SJSA1 (cell line): Measurements from ENCODE around the gene SERINC1. TPM values are rescaled to one million over a fixed set of nuclear protein-coding genes. Genes with fewer than 3 reads are reported as not detected.
"Not testable (repeated sequence)": the region's sequence is repeated elsewhere in the genome, so short reads cannot be mapped to it uniquely, and the experiment has no call there.

Experiments
- DNase-seq, 2 experiments: peaks; one replicate each; pipeline ENCODE4 v3.0.0-alpha.2; 2015 to 2020; ENCODE audit warnings: low spot score in 2 of 2, low read depth in 1 of 2
- H3K27ac ChIP-seq: fragments of 250-450 bp; sonication (Bioruptor Pico); 2 replicates; pipeline ENCODE4 v1.5.1; 2020; ENCODE audit warnings: mild to moderate bottlenecking, moderate library complexity
- H3K27me3 ChIP-seq: fragments of 250-450 bp; sonication (Bioruptor Pico); replicated peaks from 2 replicates; pipeline ENCODE4 v1.5.1; 2020; ENCODE audit warnings: mild to moderate bottlenecking, moderate library complexity
- H3K36me3 ChIP-seq: fragments of 250-450 bp; sonication (Bioruptor Pico); 2 replicates; pipeline ENCODE4 v1.5.1; 2020; ENCODE audit warnings: mild to moderate bottlenecking
- H3K4me1 ChIP-seq: fragments of 250-450 bp; sonication (Bioruptor Pico); replicated peaks from 2 replicates; pipeline ENCODE4 v1.6.1; 2021; ENCODE audit warnings: mild to moderate bottlenecking
- H3K4me3 ChIP-seq: fragments of 250-450 bp; sonication (Bioruptor Pico); 2 replicates; pipeline ENCODE4 v1.5.1; 2020; ENCODE audit warnings: mild to moderate bottlenecking
- H3K9me3 ChIP-seq: fragments of 250-450 bp; sonication (Bioruptor Pico); replicated peaks from 2 replicates; pipeline ENCODE4 v1.5.1; 2020; ENCODE audit warnings: mild to moderate bottlenecking
- total RNA-seq: library from RNA; depleted of rRNA; stranded (reverse); fragments of >200 nt; shearing (Covaris generic); gene quantifications from 2 replicates; pipeline ENCODE4 v1.2.3, GENCODE V29; 2014; rRNA removed

SERINC1 gene
- 185 and 227 TPM in 2 replicates for total RNA-seq

DNA sequence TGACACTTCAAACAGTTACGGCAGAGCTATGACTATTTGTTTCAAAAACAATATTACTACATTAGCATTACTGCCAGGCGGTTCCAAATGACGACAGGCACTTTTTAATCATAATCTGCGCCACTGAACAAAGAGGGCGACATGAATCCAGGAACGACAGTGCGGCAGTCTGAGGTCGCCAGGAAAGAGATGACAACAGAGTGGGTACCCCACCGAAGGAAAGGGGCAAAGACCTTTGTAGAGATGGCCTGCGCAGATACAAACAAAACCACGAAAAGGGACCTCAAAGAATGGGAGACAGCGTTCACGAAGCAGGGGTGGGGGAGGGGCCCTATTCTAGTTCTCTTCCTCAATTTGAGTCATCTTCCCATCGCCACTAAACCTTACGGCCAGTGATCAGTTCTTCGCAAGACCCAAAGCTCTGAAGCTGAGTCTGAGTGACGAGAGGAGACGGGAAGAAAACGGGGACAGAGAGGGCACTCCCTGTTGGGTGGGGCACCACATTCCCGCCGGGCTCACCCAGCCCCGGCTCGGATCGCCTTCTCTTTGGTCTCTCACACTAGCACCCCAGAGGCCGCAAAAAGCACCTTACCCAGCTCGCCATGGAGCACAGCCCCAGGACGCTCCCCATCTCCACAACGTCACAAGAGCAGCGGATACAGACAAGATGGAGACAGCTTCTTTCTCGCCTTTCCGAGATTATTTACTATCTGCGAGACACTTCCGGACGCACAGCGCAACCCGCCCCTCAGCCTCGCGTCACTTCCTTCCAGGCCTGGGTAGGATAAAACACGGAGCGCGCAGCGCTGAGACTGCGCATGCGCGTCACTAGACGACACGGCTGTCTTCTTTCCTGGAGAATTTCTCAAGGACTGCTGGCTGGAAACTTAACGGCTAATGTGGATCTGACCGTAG is at the start of gene SERINC1:
SERINC1 (minus strand) TSS at position 701 of the 915 bp plus-strand sequence; CDS start at position 631, 70 bp downstream.
- Histone ChIP-seq H3K27me3 (no peaks in the 10 kb centered on the region), H3K36me3 (peaks cover 10% of the 10 kb centered on the region), H3K9me3 (no peaks in the 10 kb centered on the region), H3K4me1 (peaks cover 9% of the 10 kb centered on the region; the same call in 1 of the 2 replicates), H3K27ac (peak within 1 kb of the TSS; percentile 93), H3K4me3 (peak within 1 kb of the TSS; percentile 81)
- DNase-seq, result peak; percentile 91 to 92

DNA sequence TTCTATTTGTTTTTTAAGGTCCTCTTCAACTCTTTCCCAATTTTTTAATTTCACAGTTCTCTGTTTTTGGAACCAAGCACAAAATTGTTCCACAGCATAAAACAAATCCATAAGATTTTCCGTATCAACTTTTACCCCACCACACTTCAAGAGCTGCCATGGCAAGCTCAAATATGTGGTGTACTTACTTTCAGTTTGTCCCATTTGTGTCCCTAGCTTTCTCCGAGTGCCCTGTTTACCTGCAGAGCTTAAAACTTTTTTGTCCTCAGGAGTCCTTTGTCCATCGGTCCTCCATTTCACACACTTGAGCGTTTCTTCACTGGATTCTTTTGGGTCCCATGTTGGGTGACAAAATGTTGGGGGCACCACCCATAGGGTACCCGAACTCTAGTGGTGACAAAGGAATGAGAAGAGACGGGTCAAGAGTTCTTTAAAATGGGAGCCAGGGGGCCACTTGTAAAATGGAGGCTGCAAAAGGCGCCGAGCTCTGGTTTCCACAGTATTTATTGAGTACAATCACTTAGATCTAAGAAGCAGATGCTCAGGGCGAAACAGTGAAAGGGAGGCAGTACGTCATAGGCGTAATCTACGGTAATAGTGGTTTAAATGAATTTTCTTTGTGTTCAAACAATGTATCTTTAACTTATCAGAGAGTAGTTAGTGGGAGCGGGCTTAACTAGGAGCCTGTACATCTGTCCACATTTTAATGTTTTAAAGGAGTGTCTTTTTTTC is 39.8 kb upstream of the SERINC1 start:
- no peaks in the 10 kb centered on the region for H3K9me3 ChIP-seq
- H3K4me1 ChIP-seq, result no peaks in the 10 kb centered on the region
- H3K27me3 ChIP-seq, result no peaks in the 10 kb centered on the region
- H3K36me3 ChIP-seq, result no peaks in the 10 kb centered on the region
- no peak overlapping the region for H3K27ac ChIP-seq
- DNase-seq, result no peak
- H3K4me3 ChIP-seq, result no peak overlapping the region

DNA sequence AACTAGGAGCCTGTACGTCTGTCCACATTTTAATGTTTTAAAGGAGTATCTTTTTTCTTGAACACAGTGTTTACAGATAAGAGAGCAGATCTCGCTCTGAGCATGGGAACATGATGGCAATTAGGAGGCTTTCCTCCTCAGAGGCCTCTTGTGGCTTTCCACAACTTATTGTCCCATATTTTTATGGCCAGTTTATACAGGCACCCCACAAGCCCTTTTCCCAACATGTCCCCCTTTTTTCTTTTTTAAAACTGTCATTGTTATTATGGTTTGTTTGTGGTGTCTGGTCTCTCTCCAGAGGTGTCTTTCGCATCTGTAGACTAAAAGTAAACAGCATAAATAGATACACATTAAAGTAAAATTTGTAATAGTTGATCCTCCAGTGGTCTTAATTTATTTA is 33.6 kb upstream of the SERINC1 start:
- DNase-seq, H3K9me3 ChIP-seq, H3K27me3 ChIP-seq, H3K4me1 ChIP-seq, H3K36me3 ChIP-seq, H3K4me3 ChIP-seq, H3K27ac ChIP-seq: not testable (repeated sequence)

DNA sequence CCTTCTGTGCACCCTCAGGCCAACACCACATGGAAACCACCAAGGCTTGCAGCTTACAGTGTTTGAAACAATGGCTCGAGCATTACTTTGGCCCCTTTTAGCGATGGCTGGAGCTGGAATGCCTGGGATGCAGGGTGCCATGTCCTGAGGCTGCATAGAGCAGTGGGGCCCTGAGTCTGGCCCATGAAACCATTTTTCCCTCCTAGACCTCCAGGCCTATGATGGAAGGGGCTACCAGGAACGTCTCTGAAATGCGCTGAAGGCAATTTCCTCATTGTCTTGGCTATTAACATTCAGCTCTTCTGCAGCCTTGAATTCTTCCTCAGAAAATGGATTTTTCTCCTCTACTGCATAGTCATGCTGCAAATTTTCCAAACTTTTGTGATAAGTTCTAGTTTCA is 29.9 kb upstream of the SERINC1 start:
- Histone ChIP-seq H3K27me3 (no peaks in the 10 kb centered on the region), H3K27ac (no peak overlapping the region), H3K36me3 (no peaks in the 10 kb centered on the region), H3K9me3 (peaks cover 6% of the 10 kb centered on the region; the same call in 1 of the 2 replicates), H3K4me3 (no peak overlapping the region), H3K4me1 (no peaks in the 10 kb centered on the region)
- no peak for DNase-seq

DNA sequence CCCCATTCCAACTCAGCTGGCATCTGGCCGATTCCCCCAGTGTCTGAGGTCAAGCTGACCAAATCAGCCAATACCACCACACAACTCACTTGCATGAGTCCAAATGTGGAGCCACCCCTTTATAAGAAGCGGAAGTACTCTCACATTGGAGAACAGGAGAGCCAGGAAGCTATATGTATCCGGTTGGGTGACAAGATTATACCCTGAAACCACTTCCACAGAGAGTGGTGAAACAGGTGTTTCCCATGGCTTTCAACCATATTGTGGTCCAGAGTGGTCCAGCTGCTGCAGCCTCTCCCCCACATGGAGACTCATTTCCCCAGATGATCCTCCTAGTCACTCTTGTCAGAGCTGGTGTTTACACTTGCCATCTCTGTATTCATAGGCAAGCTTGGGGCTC is 24.0 kb upstream of the SERINC1 start:
- H3K36me3 ChIP-seq, result no peaks in the 10 kb centered on the region
- H3K4me1 ChIP-seq, result no peaks in the 10 kb centered on the region
- no peaks in the 10 kb centered on the region for H3K27me3 ChIP-seq
- H3K9me3 ChIP-seq, result no peaks in the 10 kb centered on the region; the same call in 1 of the 2 replicates
- no peak overlapping the region for H3K4me3 ChIP-seq
- DNase-seq, result no peak
- no peak overlapping the region for H3K27ac ChIP-seq

DNA sequence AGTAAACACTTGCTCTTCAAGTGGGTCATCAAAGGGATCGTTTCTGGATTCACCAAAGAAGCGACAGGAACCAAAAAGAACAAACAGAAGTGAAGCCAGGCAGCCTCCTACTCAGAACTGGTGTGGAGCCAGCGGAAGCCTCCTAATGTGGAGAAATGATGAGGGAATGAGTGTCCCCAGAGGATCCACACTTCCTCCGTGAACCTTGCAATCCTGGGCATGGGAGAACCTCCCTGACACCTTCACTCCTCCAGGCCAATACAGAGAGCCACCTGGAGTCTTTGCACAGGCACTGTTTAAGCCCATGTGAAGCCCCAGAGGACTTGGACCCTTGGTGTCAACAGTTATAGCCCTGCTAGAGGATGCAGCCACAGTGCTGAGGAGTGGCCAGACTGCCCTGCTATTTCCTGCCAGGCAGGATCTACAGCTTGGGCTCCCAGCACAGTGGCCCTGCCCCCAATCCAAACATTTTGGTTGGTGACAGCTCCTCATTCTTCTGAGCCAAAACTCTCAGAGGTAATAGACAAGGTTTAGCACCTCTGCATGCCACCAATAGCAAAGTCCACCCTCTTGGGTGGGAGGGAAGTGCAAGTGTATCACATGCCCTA is 23.2 kb upstream of the SERINC1 start:
- Histone ChIP-seq H3K9me3 (no peaks in the 10 kb centered on the region; the same call in 1 of the 2 replicates), H3K27ac (no peak overlapping the region), H3K27me3 (no peaks in the 10 kb centered on the region), H3K4me3 (no peak overlapping the region), H3K36me3 (no peaks in the 10 kb centered on the region), H3K4me1 (no peaks in the 10 kb centered on the region)
- no peak for DNase-seq

DNA sequence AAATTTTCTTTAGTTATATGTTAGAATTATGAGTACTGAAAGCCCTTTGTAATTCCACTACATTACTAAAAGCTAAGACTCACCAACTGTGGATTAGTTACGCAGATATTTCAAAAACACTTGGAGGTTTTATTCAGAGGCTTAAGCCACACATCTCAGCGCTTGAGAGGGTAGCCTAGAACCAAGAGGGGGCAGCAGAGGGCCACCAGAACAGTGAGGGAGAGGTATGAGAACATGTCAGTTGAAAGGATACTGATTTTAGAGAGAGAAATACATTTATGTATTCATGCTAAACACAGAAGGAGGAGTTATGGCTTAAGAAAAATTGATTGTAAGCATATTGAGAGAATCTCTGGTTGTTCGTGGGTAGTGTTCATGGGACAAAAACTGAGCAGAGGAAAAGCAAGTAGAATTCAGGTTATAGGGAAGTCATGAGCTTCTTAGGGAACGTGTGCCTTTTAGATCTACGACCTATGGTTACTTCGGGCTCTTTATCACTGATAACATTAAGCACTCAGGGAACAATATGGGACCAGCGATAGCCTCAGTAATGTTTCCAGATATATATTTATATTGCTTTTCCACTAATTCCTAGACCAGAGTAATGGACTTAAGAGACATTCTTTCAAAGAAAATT is 20.4 kb upstream of the SERINC1 start:
- no peaks in the 10 kb centered on the region for H3K36me3 ChIP-seq
- no peaks in the 10 kb centered on the region for H3K27me3 ChIP-seq
- DNase-seq, result peak; percentile 33 to 62
- H3K4me3 ChIP-seq, result no peak overlapping the region
- H3K9me3 ChIP-seq, result no peaks in the 10 kb centered on the region; the same call in 1 of the 2 replicates
- H3K4me1 ChIP-seq, result no peaks in the 10 kb centered on the region
- H3K27ac ChIP-seq, result no peak overlapping the region

DNA sequence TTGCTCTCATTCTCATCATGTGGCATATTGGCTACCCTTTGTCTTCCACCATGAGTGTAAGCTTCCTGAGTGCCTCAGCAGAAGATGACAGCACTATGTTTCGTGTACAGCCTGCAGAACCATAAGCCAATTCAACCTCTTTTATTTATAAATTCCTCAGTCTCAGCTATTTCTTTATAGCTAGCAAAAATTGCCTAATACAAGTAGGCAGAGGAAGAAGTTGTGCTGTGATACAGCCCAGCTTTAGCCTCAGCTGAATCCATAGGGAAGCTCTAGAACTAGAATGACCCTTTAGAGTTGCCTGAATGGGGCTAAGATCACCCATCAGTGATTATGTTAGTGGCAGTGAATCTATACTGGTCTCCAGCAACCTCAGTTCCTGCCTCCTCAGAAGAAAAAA is 19.0 kb upstream of the SERINC1 start:
- Histone ChIP-seq H3K36me3 (no peaks in the 10 kb centered on the region), H3K4me3 (no peak overlapping the region), H3K27me3 (no peaks in the 10 kb centered on the region), H3K27ac (no peak overlapping the region), H3K4me1 (no peaks in the 10 kb centered on the region), H3K9me3 (no peaks in the 10 kb centered on the region)
- DNase-seq, result no peak

DNA sequence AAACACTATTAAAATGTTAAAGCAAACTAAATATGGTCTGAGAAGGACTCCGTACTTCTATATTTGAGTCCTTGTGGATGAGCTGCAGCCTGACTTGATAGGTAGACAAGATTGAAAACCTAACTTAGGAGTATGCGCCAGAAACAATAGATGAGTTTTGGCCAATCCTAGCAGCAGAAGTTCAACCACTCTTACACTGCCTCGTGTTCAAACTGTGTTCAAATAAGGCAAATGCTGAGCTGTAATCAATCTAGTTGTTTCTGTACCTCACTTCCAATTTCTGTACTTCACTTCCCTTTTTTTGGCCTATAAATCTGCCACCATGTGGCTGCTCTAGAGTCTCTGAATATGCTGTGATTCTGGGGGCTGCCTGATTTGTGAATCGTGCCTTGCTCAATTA is 13.2 kb upstream of the SERINC1 start:
- no peaks in the 10 kb centered on the region for H3K9me3 ChIP-seq
- no peak overlapping the region for H3K4me3 ChIP-seq
- no peaks in the 10 kb centered on the region for H3K4me1 ChIP-seq
- H3K27ac ChIP-seq, result no peak overlapping the region
- no peaks in the 10 kb centered on the region for H3K36me3 ChIP-seq
- no peaks in the 10 kb centered on the region; the same call in 1 of the 2 replicates for H3K27me3 ChIP-seq
- no peak for DNase-seq

DNA sequence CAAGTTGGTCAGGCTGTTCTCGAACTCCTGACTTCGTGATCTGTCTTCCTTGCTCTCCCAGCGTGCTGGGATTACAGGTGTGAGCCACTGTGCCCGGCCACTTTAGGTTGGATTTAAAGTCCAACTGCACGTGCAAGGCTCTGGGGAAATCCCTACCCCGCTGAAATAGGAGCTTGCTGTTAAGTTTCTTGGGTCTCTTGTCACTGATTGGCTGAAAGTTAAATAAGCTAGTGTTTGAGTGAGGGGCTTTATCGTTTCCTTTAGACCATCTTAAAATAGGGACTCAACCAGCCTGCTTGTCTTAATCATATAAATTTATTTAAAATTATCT is 11.1 kb upstream of the SERINC1 start:
- no peaks in the 10 kb centered on the region; the same call in 1 of the 2 replicates for H3K27me3 ChIP-seq
- H3K27ac ChIP-seq, result no peak overlapping the region
- H3K9me3 ChIP-seq, result no peaks in the 10 kb centered on the region
- no peak overlapping the region for H3K4me3 ChIP-seq
- DNase-seq, result no peak
- no peaks in the 10 kb centered on the region for H3K36me3 ChIP-seq
- H3K4me1 ChIP-seq, result no peaks in the 10 kb centered on the region

DNA sequence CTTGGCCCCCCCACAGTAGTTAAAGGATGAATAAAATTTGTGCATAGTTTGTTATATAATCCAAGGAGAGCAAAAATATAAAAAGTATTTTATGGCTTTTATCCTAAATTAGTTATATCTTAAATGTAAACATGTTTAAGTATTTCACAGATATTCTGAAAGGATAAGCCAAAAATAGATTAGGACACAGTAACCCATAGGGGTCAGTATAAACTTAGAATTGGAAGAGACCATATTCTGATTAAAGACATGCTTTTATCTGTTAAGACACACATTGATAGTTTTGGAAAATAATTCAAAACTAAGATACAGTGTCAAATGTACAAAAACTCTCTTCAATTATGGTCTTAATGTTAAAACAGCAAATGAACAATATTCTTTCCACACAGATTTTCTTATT is 4.5 kb upstream of the SERINC1 start:
- DNase-seq, result no peak
- Histone ChIP-seq H3K9me3 (no peaks in the 10 kb centered on the region), H3K4me1 (no peaks in the 10 kb centered on the region), H3K27ac (no peak overlapping the region), H3K4me3 (no peak overlapping the region), H3K27me3 (no peaks in the 10 kb centered on the region), H3K36me3 (peaks cover 3% of the 10 kb centered on the region)

DNA sequence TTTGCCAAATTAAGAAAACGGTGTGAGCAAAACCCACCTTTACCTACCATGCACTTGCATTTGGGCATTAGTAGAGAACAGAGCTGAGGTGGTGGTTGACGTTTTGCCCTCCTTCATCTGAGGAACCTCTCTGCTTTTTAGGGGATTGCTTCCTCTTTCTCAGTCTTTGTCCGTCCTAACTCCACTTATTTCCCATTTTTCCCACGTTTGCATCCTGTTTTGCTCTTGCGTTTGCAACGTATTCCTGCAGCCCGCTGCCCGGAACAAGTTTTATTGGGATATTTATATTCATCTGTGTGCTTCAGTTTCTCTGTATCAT is 374 bp upstream of the SERINC1 start:
- H3K27ac ChIP-seq, result peak overlapping the region; percentile 93
- peaks cover 7% of the 10 kb centered on the region for H3K36me3 ChIP-seq
- H3K4me1 ChIP-seq, result peaks cover 9% of the 10 kb centered on the region; the same call in 1 of the 2 replicates
- no peaks in the 10 kb centered on the region for H3K9me3 ChIP-seq
- no peak for DNase-seq
- H3K27me3 ChIP-seq, result no peaks in the 10 kb centered on the region
- peak overlapping the region; percentile 81 for H3K4me3 ChIP-seq

DNA sequence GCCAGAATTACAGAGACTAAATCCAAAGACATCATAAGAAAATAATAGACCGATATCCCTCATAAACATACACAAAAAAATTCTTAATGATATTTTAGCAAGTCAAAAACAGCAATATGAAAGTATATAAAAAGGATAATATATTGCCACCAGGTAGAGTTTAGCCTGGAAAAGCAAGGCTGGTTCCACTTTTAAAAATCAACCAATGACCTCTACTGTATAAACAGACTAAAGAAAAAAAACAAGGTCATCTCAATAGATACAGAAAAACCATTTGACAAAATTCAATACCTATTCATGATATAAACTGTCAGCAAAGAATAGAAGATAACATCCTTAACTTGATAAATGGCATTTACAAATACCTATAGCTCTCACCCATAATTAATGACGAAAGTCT is 9.7 kb downstream of the SERINC1 start:
- Histone ChIP-seq H3K27me3 (no peaks in the 10 kb centered on the region), H3K9me3 (no peaks in the 10 kb centered on the region), H3K36me3 (peaks cover 27% of the 10 kb centered on the region)

More for the DNA sequence above, 9.7 kb downstream of the SERINC1 start:
- Histone ChIP-seq H3K4me3 (no peak overlapping the region), H3K27ac (no peak overlapping the region), H3K4me1 (peaks cover 6% of the 10 kb centered on the region; the same call in 1 of the 2 replicates)
- DNase-seq, result no peak
